C4-2B (cell line): ENCODE data around the gene DCLK1.

ENCODE experiments used
- CTCF ChIP-seq: fragments of 450-650 bp; conservative IDR thresholded peaks from 2 replicates; pipeline ENCODE4 v1.5.1; 2017; ENCODE audit warnings: mild to moderate bottlenecking
- ZFX ChIP-seq: fragments of 450-650 bp; IDR thresholded peaks from 2 replicates; pipeline ENCODE4 v1.6.1; 2017

GRCh38 chr13:35767256-35767976, 363.8 kb downstream of the DCLK1 start:
- TF ChIP-seq CTCF (no peak), ZFX (no peak)
